Panc1 (cell line): ENCODE measurements around the gene COL27A1.

ENCODE experiments used
- POLR2AphosphoS5 ChIP-seq: IDR thresholded peaks from 2 replicates; pipeline ENCODE4 v1.6.1; 2012; ENCODE audit warnings: mild to moderate bottlenecking, low read depth, low read length, moderate library complexity
- REST ChIP-seq, 2 experiments: IDR thresholded peaks; 2 replicates each; pipeline ENCODE4 v1.6.1; 2011 to 2012; ENCODE audit warnings: low read depth in 2 of 2, control low read depth in 1 of 2, low read length in 1 of 2, mild to moderate bottlenecking in 1 of 2, moderate library complexity in 1 of 2; ENCODE audit not compliant: insufficient read depth in 1 of 2
- SIN3A ChIP-seq: IDR thresholded peaks from 2 replicates; pipeline ENCODE4 v1.6.1; 2012; ENCODE audit warnings: low read depth, mild to moderate bottlenecking, low read length, moderate library complexity, borderline replicate concordance; ENCODE audit not compliant: insufficient read depth
- TCF7L2 ChIP-seq: IDR thresholded peaks from 2 replicates; pipeline ENCODE4 v1.6.1; 2011; ENCODE audit warnings: mild to moderate bottlenecking, low read depth, low read length, inconsistent platforms
- TF ChIP-seq, protein P1 (sequence below): fragments of 450-650 bp; IDR thresholded peaks from 2 replicates; pipeline ENCODE4 v1.5.1; 2017; ENCODE audit warnings: mild to moderate bottlenecking

DNA sequence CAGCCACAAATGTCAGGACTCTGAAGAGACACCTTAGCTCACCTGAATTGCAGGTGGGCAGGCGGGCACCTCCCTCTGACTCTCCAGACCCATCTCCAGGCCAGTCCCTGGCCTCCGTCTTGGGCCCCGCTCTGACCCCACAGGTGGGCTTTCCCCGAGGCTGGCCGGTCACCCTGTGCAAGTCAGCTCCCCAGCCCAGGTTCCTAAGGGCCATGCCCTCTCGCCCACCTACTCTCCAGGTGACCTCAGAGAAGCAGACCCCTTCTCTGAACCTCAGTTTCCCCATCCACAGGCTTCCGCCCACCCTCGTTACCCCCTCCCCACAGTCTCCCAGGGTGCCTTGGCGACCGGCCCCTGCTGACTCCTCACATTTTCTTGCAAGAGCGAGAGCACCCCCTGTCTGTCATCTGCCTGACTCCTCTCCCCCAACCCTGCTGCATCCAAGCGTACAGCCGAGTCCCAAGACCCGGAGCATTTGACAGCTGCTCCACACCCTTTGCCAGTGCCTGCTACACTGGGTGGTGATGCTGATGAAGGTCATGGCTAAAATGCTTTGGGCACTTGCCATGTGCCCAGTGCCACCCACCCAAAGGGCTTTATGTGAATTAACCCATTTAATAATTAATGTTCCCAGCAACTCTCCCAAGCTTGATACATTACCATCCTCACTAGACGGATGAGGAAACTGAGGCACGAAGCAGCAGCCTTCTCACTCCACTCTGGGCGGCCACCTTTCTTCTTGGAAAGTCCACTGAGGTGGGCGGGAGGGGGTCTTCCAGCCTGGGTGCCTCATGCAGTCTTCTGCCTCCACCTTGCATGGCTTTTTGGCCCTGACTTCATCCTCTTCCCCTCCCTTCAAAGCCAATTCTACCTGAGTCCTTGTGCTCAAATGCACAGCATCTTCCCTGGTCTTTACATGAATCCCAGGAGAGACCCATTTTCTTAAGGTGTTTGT lies 116.5 kb downstream of the COL27A1 start:
- no peak for TF ChIP-seq POLR2AphosphoS5
- TF ChIP-seq, protein P1, sequence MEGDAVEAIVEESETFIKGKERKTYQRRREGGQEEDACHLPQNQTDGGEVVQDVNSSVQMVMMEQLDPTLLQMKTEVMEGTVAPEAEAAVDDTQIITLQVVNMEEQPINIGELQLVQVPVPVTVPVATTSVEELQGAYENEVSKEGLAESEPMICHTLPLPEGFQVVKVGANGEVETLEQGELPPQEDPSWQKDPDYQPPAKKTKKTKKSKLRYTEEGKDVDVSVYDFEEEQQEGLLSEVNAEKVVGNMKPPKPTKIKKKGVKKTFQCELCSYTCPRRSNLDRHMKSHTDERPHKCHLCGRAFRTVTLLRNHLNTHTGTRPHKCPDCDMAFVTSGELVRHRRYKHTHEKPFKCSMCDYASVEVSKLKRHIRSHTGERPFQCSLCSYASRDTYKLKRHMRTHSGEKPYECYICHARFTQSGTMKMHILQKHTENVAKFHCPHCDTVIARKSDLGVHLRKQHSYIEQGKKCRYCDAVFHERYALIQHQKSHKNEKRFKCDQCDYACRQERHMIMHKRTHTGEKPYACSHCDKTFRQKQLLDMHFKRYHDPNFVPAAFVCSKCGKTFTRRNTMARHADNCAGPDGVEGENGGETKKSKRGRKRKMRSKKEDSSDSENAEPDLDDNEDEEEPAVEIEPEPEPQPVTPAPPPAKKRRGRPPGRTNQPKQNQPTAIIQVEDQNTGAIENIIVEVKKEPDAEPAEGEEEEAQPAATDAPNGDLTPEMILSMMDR = no peak; the same call in 1 of the 2 replicates
- no peak for TF ChIP-seq SIN3A
- no peak for TF ChIP-seq REST (IDR thresholded peaks at IDR 0.05; ENCODE audit: insufficient read depth in 1 of 2, low read depth in 2 of 2, low read length in 1 of 2)
- no peak for TF ChIP-seq TCF7L2
